Endothelial cell of umbilical vein (primary cell): ENCODE measurements around the gene VSIG10. TPM values are rescaled to one million over a fixed set of nuclear protein-coding genes. Genes with fewer than 3 reads are reported as not detected.

Source experiments
- BruUV-seq: library from RNA; stranded (reverse); fragments of 400-500 nt; replicated peaks from 2 replicates; lab custom pipeline; 2021; lab: Mats Ljungman, UMichigan
- CTCF ChIA-PET: fragments of 300-600, 350-600 bp; sonication (Branson Sonifier 250); formaldehyde crosslinking; loops from one replicate; lab custom pipeline; 2021; ENCODE audit warnings: antibody characterized with exemption, inconsistent platforms; lab: Charles Lee
- POLR2A ChIA-PET: fragments of 300-600, 350-600 bp; sonication (Branson Sonifier 250); formaldehyde crosslinking; loops from one replicate; lab custom pipeline; 2021; ENCODE audit warnings: antibody characterized with exemption, inconsistent platforms; lab: Charles Lee
- DNase-seq: peaks from one replicate; pipeline ENCODE4 v3.0.0-alpha.2; 2011; ENCODE audit warnings: low read depth, low spot score
- FAIRE-seq: peaks from 2 replicates; lab custom pipeline; 2011; peaks lifted over from hg19 to GRCh38; lab: Jason Lieb, UNC
- H2AFZ ChIP-seq: 2 replicates; pipeline ENCODE4 v1.6.0; 2012; ENCODE audit warnings: low read depth, low read length, control low read depth, inconsistent platforms
- H3K27ac ChIP-seq: 2 replicates; pipeline ENCODE4 v1.5.1; 2011; ENCODE audit warnings: low read depth, mild to moderate bottlenecking, control low read depth, low read length, moderate library complexity; ENCODE audit not compliant: insufficient read depth
- H3K27me3 ChIP-seq, 2 experiments: 2 replicates each; pipeline versions ENCODE4 v1.6.0 to v1.6.1; 2011; ENCODE audit warnings: low read length in 2 of 2, mixed read lengths in 1 of 2; ENCODE audit not compliant: control insufficient read depth in 2 of 2, insufficient read depth in 2 of 2
- H3K36me3 ChIP-seq, 2 experiments: 2 replicates in 1 of 2; 3 replicates in 1 of 2; pipeline ENCODE4 v1.5.1; 2011; ENCODE audit warnings: low read length in 2 of 2, mild to moderate bottlenecking in 1 of 2, moderate library complexity in 1 of 2; ENCODE audit not compliant: control insufficient read depth in 2 of 2, insufficient read depth in 2 of 2; ENCODE audit errors: extremely low read depth in 1 of 2
- H3K4me1 ChIP-seq: 3 replicates; pipeline ENCODE4 v1.5.1; 2011; ENCODE audit warnings: mild to moderate bottlenecking, low read length; ENCODE audit not compliant: control insufficient read depth, insufficient read depth; ENCODE audit errors: extremely low read depth
- H3K4me2 ChIP-seq: 2 replicates; pipeline ENCODE4 v1.6.1; 2011; ENCODE audit warnings: low read length, control low read depth, mixed read lengths; ENCODE audit not compliant: insufficient read depth
- H3K4me3 ChIP-seq, 3 experiments: fragments of 200-600 bp in 1 of 3; sonication (generic), shearing (Covaris generic) in 1 of 3; replicated peaks in 1 of 3; 2 replicates each; pipeline ENCODE4 v1.5.1; 2011 to 2016; ENCODE audit warnings: control low read depth in 3 of 3, low read length in 3 of 3, mild to moderate bottlenecking in 2 of 3, inconsistent platforms in 1 of 3, low read depth in 1 of 3, moderate library complexity in 1 of 3; ENCODE audit not compliant: insufficient read depth in 1 of 3
- H3K79me2 ChIP-seq: 2 replicates; pipeline ENCODE4 v1.6.0; 2012; ENCODE audit warnings: low read length, inconsistent platforms; ENCODE audit not compliant: control insufficient read depth, insufficient read depth
- H3K9ac ChIP-seq: replicated peaks from 2 replicates; pipeline ENCODE3; 2011; ENCODE audit warnings: low read length, control low read depth; ENCODE audit not compliant: insufficient read depth; ENCODE audit errors: extremely low read depth
- H3K9me1 ChIP-seq: replicated peaks from 3 replicates; pipeline ENCODE4 v1.6.0; 2011; ENCODE audit warnings: mild to moderate bottlenecking, low read length; ENCODE audit not compliant: control insufficient read depth, insufficient read depth; ENCODE audit errors: extremely low read depth
- H3K9me3 ChIP-seq: replicated peaks from 2 replicates; pipeline ENCODE4 v1.5.1; 2012; ENCODE audit warnings: low read length, inconsistent platforms; ENCODE audit not compliant: control insufficient read depth, insufficient read depth
- H4K20me1 ChIP-seq: replicated peaks from 2 replicates; pipeline ENCODE3; 2011; ENCODE audit warnings: mild to moderate bottlenecking, low read length; ENCODE audit not compliant: control insufficient read depth, insufficient read depth; ENCODE audit errors: extremely low read depth
- EZH2 ChIP-seq: IDR thresholded peaks from 2 replicates; pipeline ENCODE4 v1.6.1; 2012; ENCODE audit warnings: borderline replicate concordance, low read depth, mild to moderate bottlenecking, moderate library complexity, low read length, inconsistent platforms; ENCODE audit not compliant: severe bottlenecking
- FOS ChIP-seq: IDR thresholded peaks from 2 replicates; pipeline ENCODE4 v1.6.1; 2011; ENCODE audit warnings: mild to moderate bottlenecking, low read length, moderate library complexity, borderline replicate concordance; ENCODE audit not compliant: insufficient read depth
- GATA2 ChIP-seq: IDR thresholded peaks from 2 replicates; pipeline ENCODE4 v1.7.0; 2011; ENCODE audit warnings: low read depth, mild to moderate bottlenecking, moderate library complexity, mixed read lengths, low read length; ENCODE audit not compliant: insufficient read length, insufficient read depth
- JUN ChIP-seq: IDR thresholded peaks from 2 replicates; pipeline ENCODE4 v1.6.1; 2011; ENCODE audit warnings: borderline replicate concordance, low read depth; ENCODE audit not compliant: insufficient read length, insufficient read depth
- MYC ChIP-seq: IDR thresholded peaks from one replicate; pipeline ENCODE4 v1.6.1; 2011; ENCODE audit warnings: mild to moderate bottlenecking, low read depth, low read length
- POLR2A ChIP-seq: IDR thresholded peaks from 2 replicates; pipeline ENCODE4 v1.6.1; 2012; ENCODE audit warnings: low read depth, mild to moderate bottlenecking, control low read depth, low read length
- dilution Hi-C: fragments of 300-500 bp; cut with MboI; formaldehyde crosslinking; loops from one replicate; pipeline ENCODE4 v1.15.0; 2019; ENCODE audit warnings: low sequenced_read_pairs; ENCODE audit not compliant: extremely low pct_ligation_motif_present
- intact Hi-C: fragments of 100-400 bp; cut with micrococcal nuclease; formaldehyde crosslinking; loops from one replicate; pipeline ENCODE4 v1.10.0; 2022
- polyA plus RNA-seq, 4 experiments: library from polyadenylated mRNA; depleted of rRNA in 3 of 4; stranded (reverse) in 3 of 4; unstranded in 1 of 4; fragments of >200 nt; gene quantifications; 2 replicates each; pipeline versions ENCODE4 v1.2.1 to v1.2.3, GENCODE V29; 2011 to 2012; ENCODE audit warnings: missing spikeins in 1 of 4
- total RNA-seq: library from RNA; stranded (reverse); gene quantifications from 2 replicates; pipeline ENCODE4 v1.2.3, GENCODE V29; 2021
- TF ChIP-seq, protein P1 (sequence below), 2 donors: IDR thresholded peaks; 1 replicate in 1 of 2; 2 replicates in 1 of 2; pipeline ENCODE4 v1.5.1; 2011; ENCODE audit warnings: low read length in 2 of 2, mild to moderate bottlenecking in 2 of 2, moderate library complexity in 2 of 2, control low read depth in 1 of 2, inconsistent platforms in 1 of 2, low read depth in 1 of 2; ENCODE audit not compliant: insufficient read depth in 1 of 2; ENCODE audit errors: extremely low read depth in 1 of 2
- TF ChIP-seq, protein P2 (sequence below): IDR thresholded peaks from 2 replicates; pipeline ENCODE4 v1.6.1; 2011; ENCODE audit not compliant: insufficient read depth, insufficient read length

Gene VSIG10
- total and polyA plus RNA-seq, 2 donors (not counting 3 experiments of a cell fraction or from before 2014, with no cell fraction given): 16.3 to 38.4 TPM

DNA sequence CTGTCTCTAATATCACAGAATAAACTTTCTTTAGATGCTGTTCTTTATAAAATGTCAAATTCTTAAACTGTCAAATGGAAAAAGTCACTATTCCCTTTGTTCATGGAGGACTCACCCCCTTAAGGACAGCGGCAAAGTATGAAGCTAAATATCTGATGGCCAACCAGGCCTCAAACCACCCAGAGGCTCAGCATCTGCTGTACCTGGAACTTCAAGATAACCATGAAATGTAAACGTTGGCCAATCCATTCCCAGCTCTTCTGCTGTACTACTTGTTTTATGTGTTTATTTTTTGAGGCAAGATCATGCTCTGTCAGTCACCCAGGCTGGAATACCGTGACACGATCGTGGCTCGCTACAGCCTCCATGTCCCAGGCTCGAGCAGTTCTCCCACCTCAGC lies 71.6 kb downstream of the VSIG10 start:
- dilution Hi-C loops: no loop called here
- Histone ChIP-seq H3K4me3 (no peak overlapping the region), H3K27ac (no peak overlapping the region), H3K4me1 (peaks cover 12% of the 10 kb centered on the region), H3K79me2 (no peaks in the 10 kb centered on the region), H3K9ac (no peak overlapping the region), H3K36me3 (peaks cover 21 to 29% of the 10 kb centered on the region in 2 experiments), H4K20me1 (peaks cover 2% of the 10 kb centered on the region), H3K4me2 (no peak overlapping the region), H3K9me1 (no peaks in the 10 kb centered on the region), H3K9me3 (no peaks in the 10 kb centered on the region), H2AFZ (no peak overlapping the region), H3K27me3 (no peaks in the 10 kb centered on the region)
- no peak for TF ChIP-seq FOS
- TF ChIP-seq, protein P1, sequence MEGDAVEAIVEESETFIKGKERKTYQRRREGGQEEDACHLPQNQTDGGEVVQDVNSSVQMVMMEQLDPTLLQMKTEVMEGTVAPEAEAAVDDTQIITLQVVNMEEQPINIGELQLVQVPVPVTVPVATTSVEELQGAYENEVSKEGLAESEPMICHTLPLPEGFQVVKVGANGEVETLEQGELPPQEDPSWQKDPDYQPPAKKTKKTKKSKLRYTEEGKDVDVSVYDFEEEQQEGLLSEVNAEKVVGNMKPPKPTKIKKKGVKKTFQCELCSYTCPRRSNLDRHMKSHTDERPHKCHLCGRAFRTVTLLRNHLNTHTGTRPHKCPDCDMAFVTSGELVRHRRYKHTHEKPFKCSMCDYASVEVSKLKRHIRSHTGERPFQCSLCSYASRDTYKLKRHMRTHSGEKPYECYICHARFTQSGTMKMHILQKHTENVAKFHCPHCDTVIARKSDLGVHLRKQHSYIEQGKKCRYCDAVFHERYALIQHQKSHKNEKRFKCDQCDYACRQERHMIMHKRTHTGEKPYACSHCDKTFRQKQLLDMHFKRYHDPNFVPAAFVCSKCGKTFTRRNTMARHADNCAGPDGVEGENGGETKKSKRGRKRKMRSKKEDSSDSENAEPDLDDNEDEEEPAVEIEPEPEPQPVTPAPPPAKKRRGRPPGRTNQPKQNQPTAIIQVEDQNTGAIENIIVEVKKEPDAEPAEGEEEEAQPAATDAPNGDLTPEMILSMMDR (IDR thresholded peaks at IDR 0.05; ENCODE audit: extremely low read depth in 1 of 2, insufficient read depth in 1 of 2, low read depth in 1 of 2, low read length in 2 of 2): no peak
- TF ChIP-seq MYC: no peak
- TF ChIP-seq JUN: no peak
- TF ChIP-seq POLR2A: no peak
- no peak for TF ChIP-seq GATA2
- TF ChIP-seq, protein P2, sequence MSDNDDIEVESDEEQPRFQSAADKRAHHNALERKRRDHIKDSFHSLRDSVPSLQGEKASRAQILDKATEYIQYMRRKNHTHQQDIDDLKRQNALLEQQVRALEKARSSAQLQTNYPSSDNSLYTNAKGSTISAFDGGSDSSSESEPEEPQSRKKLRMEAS: no peak
- TF ChIP-seq EZH2: no peak
- intact Hi-C loops: loop anchor here (2.0 kb wide), 1 partner anchor 15 kb away; the partner anchor contains the start of gene RFC5
- BruUV-seq: no TSS peak
- POLR2A ChIA-PET: no interaction called here
- DNase-seq (no peak), FAIRE-seq (no peak)
- CTCF ChIA-PET: interaction anchor here (1.2 to 3.6 kb wide), 2 partner anchors 25 to 157 kb away, joined by 3 to 50 read pairs; no protein-coding TSS in a partner anchor
